GM13976 (cell line): ENCODE measurements around the gene CEP43.

Experiments
- DNase-seq: peaks from one replicate; pipeline ENCODE4 v3.0.0; 2012; ENCODE audit warnings: low spot score
- CTCF ChIP-seq: IDR thresholded peaks from 2 replicates; pipeline ENCODE4 v1.5.1; 2012; ENCODE audit warnings: borderline replicate concordance, mild to moderate bottlenecking; ENCODE audit not compliant: insufficient read depth; ENCODE audit errors: extremely low read depth, missing control alignments, control extremely low read depth
- in situ Hi-C: fragments of 300-500 bp; cut with MboI; formaldehyde crosslinking; loops from one replicate; pipeline ENCODE4 v1.12.0; 2022; ENCODE audit warnings: low sequenced_read_pairs, mixed read lengths, inconsistent platforms; ENCODE audit not compliant: unreplicated experiment

Gene CEP43

GRCh38 chr6:167046861-167047495, 47.8 kb downstream of the CEP43 start:
- in situ Hi-C loops, result no loop called here
- no peak for TF ChIP-seq CTCF

GRCh38 chr6:167047554-167047953, 48.4 kb downstream of the CEP43 start:
- in situ Hi-C loops, result no loop called here
- TF ChIP-seq CTCF, result no peak
- peak; percentile 75 for DNase-seq

More at GRCh38 chr6:167046861-167047495, 47.8 kb downstream of the CEP43 start:
- DNase-seq, result peak; percentile 36
